ENCODE data around the gene LRP11.
"Not testable (repeated sequence)": the region's sequence is repeated elsewhere in the genome, so short reads cannot be mapped to it uniquely, and the experiment has no call there.

The LRP11 gene

DNA sequence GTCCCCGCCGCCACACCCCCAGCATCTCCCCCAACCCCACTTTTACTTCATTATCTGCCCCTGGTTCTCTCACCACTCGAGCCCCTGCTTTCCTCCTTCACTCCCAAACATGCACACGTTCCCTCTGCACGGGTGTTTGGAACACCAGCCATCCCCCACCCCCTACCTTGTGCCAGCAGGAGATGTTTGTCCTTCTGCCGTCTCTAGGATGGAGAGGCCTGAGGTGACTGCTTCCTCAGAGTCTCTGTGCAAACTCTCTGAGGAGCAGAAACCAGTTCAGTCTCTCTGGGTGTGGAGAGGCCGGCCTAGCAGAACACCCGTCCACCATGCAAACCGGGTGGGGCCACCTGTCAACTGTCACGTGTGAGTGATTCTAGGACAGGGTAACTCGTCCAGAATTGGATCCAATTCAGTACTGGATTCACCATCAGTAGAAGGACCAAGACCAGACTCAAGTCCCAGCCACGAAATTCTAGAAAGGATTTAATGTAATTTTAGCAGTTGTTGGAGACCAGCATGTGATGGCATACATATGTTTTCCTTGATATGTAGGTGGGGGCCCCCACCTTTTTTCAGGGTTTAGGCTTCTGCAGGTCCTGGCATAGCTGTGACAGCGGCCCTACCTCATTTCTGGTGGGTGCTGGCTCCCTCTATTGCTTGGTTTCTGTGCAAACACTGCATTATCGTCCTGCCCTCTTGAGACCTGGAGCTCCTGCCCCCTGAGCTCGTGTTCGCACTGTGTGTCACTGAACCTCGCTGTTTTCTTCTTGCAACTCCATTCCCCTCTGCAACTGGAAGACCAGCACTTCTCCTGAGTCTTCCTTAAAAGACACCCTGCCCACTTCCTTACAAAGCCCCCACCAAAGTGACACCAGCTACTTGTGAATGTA lies 33.9 kb upstream of the LRP11 start, which contains the start of gene RAET1E:
RAET1E (minus strand) TSS at position 259 of the 890 bp plus-strand sequence. CDS start 7,212 bp downstream, outside the sequence.
- DNase-seq (ENCODE audit: low read depth): no peak

DNA sequence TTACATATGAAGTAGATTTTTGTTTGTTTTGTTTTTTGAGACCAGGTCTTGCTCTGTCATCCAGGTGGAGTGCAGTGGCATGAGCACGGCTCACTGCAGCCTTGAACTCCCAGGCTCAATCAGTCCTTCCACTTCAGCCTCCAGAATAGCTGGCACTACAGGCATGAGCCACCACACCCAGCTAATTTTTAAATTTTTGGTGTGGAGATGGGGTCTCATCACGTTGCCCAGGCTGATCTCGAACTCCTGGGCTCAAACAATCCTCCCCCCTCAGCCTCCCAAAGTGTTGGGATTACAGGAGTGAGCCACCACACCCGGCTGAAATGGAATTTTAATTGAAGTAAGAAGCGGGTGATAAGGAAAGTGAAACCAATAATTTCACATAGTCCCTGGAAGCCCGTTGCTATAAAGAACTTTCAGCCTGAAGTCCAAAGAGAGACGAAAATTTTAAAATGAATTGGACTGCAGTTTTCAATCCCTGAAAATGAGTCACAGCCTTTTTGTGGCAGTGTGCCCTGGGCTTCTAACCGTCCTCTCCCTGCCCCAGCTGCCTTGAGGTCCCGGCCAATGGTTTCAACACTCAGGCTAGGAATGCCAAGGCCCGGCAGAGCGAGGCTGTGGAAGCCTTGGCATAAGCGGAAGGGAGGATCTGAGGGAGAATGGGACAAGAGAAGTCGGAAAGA lies 33.0 kb upstream of the LRP11 start:
- no peak for DNase-seq (ENCODE audit: low read depth)

DNA sequence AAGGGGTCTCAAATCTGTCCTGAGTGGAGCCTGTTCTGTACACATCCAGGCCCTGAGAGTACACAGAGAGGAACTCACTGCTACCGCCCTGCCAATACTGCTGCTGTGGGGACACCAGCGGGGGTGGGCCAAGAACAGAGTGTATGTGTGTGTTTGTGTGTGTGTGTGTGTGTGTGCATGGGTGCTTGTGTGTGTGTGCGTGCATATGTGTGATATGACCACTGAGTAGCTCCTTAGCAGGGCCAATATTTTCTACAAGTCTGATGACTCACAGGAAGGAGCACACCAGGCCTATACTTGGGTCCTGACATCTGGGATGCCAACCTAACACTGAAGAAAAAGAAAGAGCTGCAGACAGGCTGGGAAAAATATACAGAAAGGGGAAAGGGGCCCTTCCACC lies 32.3 kb upstream of the LRP11 start:
- no peak for DNase-seq (ENCODE audit: low read depth)

DNA sequence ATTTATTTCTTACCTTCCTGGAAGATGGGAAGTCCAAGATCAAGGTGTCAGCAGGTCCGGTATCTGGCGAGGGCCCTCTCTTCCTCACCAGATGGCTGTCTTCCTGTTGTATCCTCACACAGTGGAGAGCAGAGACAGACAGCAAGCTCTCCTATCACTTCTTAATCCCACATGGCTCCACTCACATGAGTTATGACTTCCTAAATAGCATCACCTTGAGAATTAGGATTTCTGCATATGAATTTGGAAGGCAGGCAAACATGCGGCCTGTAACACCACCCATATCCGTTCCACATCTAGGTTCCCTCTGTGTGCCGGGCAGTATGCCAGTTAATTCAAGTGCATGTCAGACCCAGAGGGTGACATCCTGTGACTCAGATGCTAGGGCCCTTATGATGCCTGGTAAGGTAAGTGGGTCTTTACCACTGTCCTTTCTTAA lies 31.7 kb upstream of the LRP11 start:
- peak; percentile 13 for DNase-seq (ENCODE audit: low read depth)

DNA sequence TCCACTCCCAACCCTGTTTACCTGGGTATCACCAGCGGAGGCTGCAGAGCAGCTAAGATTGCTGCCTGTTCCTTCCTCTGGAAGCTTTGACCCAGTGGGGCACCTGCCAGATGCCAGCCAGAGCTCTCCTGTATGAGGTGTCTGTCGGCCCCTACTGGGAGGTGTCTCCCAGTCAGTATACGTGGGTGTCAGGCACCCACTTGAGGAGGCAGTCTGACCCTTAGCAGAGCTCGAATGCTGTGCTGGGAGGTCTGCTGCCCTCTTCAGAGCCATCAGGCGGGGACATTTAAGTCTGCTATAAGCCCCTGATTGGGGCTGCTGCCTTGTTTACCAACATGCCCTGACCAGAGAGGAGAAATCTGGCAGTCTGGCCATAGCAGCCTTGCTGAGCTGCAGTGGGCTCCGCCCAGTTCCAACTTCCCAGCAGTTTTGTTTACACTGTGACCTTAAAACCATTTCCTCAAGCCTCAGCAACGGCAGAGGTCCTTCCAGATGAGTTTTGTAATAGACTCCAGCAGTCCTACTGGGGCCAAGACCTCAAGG lies 31.0 kb upstream of the LRP11 start:
- no peak for DNase-seq (ENCODE audit: low read depth)

DNA sequence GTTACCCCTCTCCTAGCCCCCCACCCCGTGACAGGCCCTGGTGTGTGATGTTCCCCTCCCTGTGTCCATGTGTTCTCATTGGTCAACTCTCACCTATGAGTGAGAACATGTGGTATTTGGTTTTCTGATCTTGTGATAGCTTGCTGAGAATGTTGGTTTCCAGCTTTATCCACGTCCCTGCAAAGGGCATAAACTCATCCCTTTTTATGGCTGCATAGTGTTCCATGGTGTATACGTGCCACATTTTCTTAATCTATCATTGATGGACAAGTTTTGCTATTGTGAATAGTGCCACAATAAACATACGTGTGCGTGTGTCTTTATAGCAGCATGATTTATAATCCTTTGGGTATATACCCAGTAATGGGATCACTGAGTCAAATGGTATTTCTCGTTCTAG lies 27.7 kb upstream of the LRP11 start:
- DNase-seq (ENCODE audit: low read depth): not testable (repeated sequence)

DNA sequence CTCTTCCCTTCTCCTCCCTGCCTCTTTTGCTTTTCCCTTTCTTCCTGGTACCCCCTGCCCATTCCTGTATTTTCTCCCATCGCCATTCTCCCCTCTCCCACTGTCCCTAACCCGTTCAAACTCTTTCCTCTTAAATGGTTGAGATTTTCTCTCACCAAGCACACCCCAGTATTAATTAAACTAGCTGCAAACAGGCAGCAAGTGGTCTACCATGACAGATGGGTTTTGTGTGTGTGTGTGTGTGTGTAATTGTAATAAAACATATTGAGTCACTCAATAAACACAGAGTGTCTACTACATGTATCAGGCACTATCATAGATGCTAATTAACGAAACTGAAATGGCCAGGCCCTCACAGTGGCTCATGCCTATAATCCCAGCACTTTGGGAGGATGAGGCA lies 27.1 kb upstream of the LRP11 start:
- no peak for DNase-seq (ENCODE audit: low read depth)

DNA sequence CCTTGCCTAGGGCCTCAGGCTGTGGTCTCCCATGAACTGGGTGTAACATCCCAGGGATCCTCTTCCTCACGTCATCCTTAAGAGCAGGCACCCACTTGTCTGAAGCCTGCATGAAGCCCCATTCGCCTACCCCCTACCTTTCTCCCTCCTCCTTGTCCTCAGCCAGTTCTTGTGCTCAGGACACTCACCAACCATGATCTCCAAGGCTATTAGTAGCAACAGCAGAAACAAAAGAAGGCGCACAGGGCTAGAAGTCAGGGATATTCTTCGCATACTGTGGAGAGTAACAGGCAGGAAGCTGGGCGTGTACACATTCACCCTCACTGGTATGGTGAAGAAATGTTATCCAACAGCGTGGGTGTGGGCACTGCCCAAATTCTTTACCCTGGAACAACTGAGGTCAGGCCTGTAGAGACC lies 26.5 kb upstream of the LRP11 start:
- DNase-seq (ENCODE audit: low read depth): no peak

DNA sequence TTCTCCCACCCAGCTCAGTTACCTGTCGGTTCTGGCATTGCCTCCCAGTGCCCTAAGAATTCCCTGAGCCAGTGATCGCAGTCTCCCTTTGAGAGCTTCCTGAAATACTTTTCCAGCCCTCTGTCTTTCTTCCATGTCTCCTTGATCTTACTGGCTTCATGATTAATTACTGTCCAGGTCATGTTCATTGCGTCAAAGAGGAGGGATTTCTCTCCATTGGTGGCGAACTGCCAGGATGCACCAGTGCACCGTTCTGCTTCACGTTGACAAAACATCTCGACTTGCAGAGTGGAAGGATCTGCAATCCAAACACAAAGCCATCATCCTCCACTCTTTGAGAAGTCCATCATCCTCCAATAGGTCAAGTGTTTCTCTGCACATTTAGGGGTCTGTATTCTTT lies 25.2 kb upstream of the LRP11 start:
- no peak for DNase-seq (ENCODE audit: low read depth)

DNA sequence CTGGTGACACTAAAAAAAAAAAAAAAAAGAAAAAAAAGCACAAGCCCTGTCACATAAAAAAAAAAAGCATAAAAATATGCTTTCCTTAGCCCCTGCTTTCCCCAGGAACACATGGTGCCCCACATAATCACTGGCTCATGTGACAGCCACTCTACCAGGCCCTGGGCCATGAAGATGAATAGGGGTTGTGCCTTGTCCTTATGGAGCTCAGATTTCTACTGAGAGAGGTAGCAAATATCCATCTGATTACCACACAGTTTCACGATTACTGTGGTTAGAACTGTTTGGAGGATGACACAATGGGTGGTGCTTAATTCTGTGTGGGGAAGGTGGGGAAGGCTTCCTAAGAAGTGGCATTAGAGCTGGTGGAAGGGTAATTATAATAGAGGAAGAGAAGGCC lies 24.5 kb upstream of the LRP11 start:
- no peak for DNase-seq (ENCODE audit: low read depth)

DNA sequence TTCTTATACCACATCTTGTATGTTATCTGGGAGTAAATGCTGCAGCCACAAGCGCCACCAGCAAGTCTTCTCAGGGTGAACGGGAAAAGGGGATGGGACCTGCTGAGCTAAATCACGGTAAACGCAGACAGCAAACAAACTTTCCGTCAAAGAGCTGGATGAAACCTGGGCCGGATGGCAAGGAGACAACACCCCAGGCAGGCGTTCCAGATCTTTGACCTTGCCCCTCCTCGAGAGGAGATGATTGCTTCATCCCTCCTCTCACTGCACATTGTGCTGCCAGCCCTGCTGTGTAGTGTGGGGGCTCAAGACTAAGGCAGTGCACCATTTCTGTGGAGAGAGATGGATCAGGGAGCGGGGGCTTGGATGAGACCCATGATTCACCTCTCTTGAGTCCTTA lies 23.9 kb upstream of the LRP11 start:
- no peak for DNase-seq (ENCODE audit: low read depth)

DNA sequence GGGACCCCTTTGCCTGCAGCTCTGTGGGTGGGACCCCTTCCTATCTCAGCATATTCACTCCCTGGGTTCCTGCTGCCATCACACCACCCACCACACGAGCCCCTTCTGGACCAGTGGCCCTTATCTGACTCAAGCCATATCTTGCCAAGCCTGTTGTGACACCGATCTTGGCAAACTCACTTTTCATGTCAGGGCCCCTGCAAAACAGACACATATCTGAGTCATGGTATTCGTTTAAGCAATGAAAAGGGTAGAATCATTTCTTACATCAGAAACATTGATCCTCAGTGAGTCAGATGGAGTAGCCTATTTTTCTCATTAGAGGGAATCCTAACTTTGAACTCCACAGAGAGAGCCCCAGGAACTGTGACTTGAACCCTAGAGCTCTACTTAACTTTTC lies 23.2 kb upstream of the LRP11 start:
- no peak for DNase-seq (ENCODE audit: low read depth)

DNA sequence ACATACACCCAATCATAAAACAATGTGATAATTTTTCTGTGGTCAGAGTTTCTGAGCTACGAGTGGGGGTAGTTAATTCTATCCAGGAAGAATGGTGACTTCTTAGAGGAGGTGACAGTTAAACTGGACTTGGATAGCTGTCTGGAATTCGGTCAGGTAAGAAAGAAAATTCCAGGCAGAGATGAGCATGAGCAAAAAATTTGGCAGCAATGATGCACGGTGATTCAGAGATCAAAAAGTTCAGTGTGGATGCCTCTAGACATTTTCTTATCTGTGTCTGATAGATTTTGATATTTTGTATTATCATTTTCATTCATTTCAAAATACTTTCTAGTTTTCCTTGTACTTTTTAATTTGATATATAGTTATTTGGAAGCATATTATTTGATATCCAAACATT lies 21.7 kb upstream of the LRP11 start:
- DNase-seq (ENCODE audit: low read depth): no peak

DNA sequence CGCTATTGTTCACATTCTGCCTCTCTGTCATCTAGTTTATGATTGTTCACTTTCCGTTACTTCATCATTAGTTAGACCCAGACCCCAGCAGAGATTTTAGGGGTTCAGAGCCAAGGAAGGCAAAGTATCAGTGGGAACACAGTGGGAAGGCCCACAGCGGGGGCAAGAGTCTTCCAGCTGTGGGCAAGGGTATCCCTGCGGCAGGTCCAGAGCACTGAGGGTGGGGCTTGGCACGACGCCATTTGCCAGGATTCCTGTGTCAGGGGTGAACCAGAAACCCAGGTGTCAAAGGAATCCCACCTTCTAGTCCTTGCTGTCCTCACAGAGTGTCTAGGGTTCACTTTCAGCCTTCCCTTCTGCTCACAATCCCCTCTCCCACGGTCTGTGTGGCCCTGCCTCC lies 20.5 kb upstream of the LRP11 start:
- no peak for DNase-seq (ENCODE audit: low read depth)

DNA sequence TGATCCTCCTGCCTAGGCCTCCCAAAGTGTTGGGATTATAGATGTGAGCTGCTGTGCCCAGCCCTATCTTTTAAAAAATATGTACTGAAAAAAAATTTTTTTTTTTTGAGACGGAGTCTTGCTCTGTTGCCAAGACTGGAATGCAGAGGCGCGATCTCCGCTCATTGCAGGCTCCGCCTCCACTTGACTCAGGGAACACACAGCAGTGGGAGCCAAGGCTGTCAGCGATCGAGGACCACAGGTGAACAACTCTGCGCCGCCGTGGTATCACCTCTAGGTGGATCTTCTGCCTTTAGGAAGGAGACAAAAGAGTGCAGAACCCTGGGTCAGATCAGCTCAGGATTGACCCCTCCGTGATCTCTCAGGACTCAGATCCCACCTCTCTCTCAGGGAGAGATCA lies 20.1 kb upstream of the LRP11 start:
- DNase-seq (ENCODE audit: low read depth): no peak

DNA sequence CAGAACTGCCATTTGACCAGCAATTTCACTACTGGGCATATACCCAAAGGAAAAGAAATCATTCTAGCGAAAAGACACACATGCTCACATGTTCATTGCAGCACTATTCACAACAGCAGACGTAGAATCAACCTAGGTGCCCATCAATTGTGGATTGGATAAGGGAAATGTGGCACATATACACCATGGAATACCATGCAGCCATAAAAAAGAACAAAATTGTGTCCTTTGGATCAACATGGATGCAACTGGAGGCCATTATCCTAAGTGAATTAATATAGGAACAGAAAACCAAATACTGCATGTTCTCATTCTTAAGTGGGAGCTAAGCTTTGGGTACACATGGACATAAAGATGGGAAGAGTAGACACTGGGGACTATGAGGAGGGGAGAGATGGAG lies 17.7 kb upstream of the LRP11 start:
- no peak for DNase-seq (ENCODE audit: low read depth)

DNA sequence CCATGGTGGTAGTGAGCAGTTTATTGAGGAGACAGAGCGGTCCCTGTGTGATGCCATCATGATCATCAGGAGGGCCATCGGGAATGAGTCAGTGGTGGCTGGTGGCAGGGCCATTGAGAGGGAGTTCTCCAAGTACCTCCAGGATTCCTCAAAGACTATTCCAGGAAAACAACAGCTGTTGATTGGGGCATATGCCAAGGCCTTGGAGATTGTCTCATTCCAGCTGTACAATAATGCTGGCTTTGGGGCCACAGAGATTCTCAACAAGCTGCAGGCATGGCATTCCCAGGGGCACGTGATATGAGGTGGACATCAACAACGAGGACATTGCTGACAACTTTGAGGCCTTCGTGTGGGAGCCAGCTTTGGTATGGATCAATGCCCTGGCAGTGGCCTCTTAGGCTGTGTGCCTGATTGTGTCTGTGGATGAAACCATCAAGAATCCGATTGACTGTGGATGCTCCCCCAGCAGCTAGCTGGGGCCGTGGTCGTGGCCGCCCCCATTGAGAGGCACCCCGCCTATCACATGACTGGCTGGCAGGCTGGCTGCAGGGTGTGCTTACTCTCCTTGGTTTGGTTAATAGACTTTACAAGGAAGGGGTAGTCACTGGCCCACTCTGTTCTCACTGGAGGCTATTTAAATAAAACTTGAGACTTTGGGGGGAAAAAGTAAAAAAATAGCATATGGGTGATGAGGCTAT lies 17.1 kb upstream of the LRP11 start:
- DNase-seq (ENCODE audit: low read depth): no peak

DNA sequence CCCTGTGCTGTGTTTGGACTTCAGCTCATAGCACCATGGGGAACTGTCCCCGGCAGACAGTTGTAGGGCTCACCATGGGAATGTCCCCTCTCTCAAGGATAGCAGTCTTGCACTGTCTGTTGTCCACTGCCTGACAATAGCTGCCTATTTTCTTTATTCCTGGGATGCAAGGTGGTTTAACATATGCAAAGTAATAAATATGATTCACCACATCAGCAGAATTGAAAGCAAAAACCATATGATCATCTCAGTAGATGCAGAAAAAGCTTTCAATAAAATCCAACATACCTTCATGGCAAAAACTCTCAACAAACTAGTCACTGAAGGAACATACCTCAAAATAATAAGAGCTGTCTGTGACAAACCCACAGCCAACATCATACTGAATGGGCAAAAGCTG lies 13.5 kb upstream of the LRP11 start:
- DNase-seq (ENCODE audit: low read depth): no peak

DNA sequence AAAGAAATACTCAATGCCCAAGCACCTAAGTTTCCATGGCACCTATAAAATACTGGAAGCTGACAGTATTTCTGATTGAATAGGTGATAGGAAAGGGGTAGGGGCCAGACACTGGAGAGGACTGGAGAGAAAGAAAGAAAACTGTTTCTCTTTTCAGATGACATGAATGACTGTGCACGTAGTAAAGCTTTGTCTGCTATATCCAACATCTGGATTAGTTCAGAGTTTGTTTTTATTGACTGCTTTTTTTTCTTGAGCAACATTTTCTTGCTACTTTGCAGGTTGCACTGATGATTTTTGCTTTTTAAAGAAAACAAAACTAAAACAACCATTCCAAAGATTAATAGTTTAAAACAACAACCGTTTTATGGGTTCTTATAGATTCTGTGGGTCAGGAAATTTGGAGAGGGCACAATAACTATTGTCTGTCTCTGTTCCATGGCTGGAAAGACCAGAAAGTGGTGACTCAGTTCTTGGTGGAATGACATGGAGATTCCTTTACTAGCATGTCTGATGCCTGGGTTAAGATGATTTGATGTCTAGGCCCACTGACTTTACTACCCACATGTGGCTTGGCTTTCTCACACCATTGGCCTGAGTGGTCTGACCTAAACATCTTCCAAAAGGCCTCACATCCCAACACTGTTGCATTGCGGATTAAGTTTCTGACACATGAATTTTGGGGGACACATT lies 12.2 kb upstream of the LRP11 start:
- no peak for DNase-seq (ENCODE audit: low read depth)

DNA sequence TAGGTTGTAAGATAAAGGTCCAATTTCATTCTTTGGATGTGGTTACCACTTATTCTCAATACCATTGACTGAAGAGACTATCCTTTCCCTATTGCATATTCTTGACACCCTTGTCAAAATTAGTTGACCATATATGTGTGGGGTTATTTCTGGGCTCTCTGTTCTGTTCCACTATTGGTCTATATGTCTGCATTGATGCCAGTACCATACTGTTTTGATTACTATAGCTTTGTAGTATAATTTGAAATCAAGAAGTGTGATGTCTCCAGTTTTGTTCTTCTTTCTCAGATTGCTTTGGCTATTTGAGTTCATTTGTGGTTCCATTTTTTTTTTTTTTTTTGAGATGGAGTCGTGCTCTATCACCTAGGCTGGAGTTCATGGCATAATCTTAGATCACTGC lies 8.1 kb upstream of the LRP11 start:
- no peak for DNase-seq (ENCODE audit: low read depth)

DNA sequence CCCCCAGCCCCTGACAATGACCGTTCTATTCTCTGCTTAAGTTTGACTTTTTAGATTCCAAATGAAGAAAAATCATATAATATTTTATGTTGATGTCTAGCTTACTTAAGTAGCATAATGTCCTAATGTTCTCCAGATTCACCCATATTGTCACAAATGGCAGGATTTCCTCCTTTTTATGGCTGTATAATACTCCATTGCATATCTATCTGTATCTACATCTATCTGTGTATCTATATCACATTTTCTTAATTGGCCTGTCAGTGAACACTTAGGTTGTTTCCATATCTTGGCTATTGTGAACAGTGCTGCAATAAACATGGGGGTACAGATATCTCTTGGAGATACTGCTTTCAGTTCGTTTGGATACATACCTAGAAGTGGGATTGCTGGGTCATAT lies 7.0 kb upstream of the LRP11 start:
- no peak for DNase-seq (ENCODE audit: low read depth)

Data from activated T-cell treated with anti-CD3 and anti-CD28 coated beads for 48 hours (primary cell).